Head of caudate nucleus (tissue), 42 donors: ENCODE results near the gene FHL1.
A peak's percentile ranks its signal among the peaks of the same experiment; 100 is the strongest.
"Not testable (repeated sequence)": the region's sequence is repeated elsewhere in the genome, so short reads cannot be mapped to it uniquely, and the experiment has no call there.

ENCODE experiments used
- DNase-seq, 42 donors: peaks; one replicate each; pipeline versions ENCODE4 v3.0.0 to v3.0.0-alpha.2; 2020 to 2021; ENCODE audit warnings: mixed read lengths in 7 of 42
- intact Hi-C: fragments of 100-400 bp; cut with DNase I; formaldehyde crosslinking; loops from one replicate; pipeline ENCODE4 v1.15.0; 2022

FHL1 gene

GRCh38 chrX:136142592-136142991 lies 4.7 kb upstream of the FHL1 start:
- no peak for DNase-seq
- intact Hi-C loops = no loop called here

- intact Hi-C loops = no loop called here
- no peak for DNase-seq
Measured at GRCh38 chrX:136143711-136144110, 3.6 kb upstream of the FHL1 start.

- intact Hi-C loops = no loop called here
- peak in 39 of 42 donors; percentile 6 to 68 (median 37) for DNase-seq
Measured at GRCh38 chrX:136146614-136147314, 569 bp upstream of the FHL1 start.

- DNase-seq = peak in 29 of 42 donors; percentile 8 to 54 (median 28)
- intact Hi-C loops = no loop called here
Measured at GRCh38 chrX:136147976-136148375, 643 bp downstream of the FHL1 start.

- intact Hi-C loops = no loop called here
Measured at GRCh38 chrX:136148391-136148790, 1.1 kb downstream of the FHL1 start.

GRCh38 chrX:136154998-136155397 lies 7.7 kb downstream of the FHL1 start:
- intact Hi-C loops = no loop called here
- DNase-seq = no peak

More at GRCh38 chrX:136148391-136148790, 1.1 kb downstream of the FHL1 start:
- no peak for DNase-seq

GRCh38 chrX:136156560-136157117 lies 9.3 kb downstream of the FHL1 start:
- intact Hi-C loops = no loop called here
- DNase-seq = no peak

GRCh38 chrX:136157187-136157586 lies 9.9 kb downstream of the FHL1 start:
- intact Hi-C loops = no loop called here
- no peak for DNase-seq

- no peak for DNase-seq
- intact Hi-C loops = no loop called here
Measured at GRCh38 chrX:136158685-136159084, 11.4 kb downstream of the FHL1 start.

- DNase-seq = no peak
- intact Hi-C loops = loop anchor here (10.0 kb wide), 1 partner anchor 135 kb away; no protein-coding TSS in a partner anchor
Measured at GRCh38 chrX:136159611-136160025, 12.3 kb downstream of the FHL1 start.

- peak in 37 of 42 donors; percentile 9 to 78 (median 44) for DNase-seq
- intact Hi-C loops = loop anchor here (10.0 kb wide), 1 partner anchor 138 kb away; no protein-coding TSS in a partner anchor
Measured at GRCh38 chrX:136162827-136163570, 15.7 kb downstream of the FHL1 start.

GRCh38 chrX:136163689-136164088 lies 16.4 kb downstream of the FHL1 start:
- intact Hi-C loops = loop anchor here (10.0 kb wide), 1 partner anchor 139 kb away; no protein-coding TSS in a partner anchor
- no peak for DNase-seq

- intact Hi-C loops = loop anchor here (10.0 kb wide), 1 partner anchor 141 kb away; no protein-coding TSS in a partner anchor
- no peak for DNase-seq
Measured at GRCh38 chrX:136165406-136165805, 18.1 kb downstream of the FHL1 start.

GRCh38 chrX:136166221-136166855 lies 19.0 kb downstream of the FHL1 start:
- peak in 9 of 42 donors; percentile 4 to 50 (median 22) for DNase-seq
- intact Hi-C loops = loop anchor here (10.0 kb wide), 1 partner anchor 142 kb away; no protein-coding TSS in a partner anchor

GRCh38 chrX:136167989-136168388 lies 20.7 kb downstream of the FHL1 start:
- DNase-seq = not testable (repeated sequence)
- intact Hi-C loops = loop anchor here (10.0 kb wide), 1 partner anchor 143 kb away; no protein-coding TSS in a partner anchor

GRCh38 chrX:136168929-136169735 lies 21.8 kb downstream of the FHL1 start:
- intact Hi-C loops = loop anchor here (10.0 kb wide), 1 partner anchor 144 kb away; no protein-coding TSS in a partner anchor
- peak in 26 of 42 donors; percentile 5 to 60 (median 32) for DNase-seq

- peak in 6 of 42 donors; percentile 8 to 48 (median 14) for DNase-seq
- intact Hi-C loops = no loop called here
Measured at GRCh38 chrX:136170139-136170800, 22.9 kb downstream of the FHL1 start.

- no peak for DNase-seq
- intact Hi-C loops = no loop called here
Measured at GRCh38 chrX:136171420-136171819, 24.1 kb downstream of the FHL1 start.
